ENCODE data around the gene PHIP. TPM values are rescaled to one million over a fixed set of nuclear protein-coding genes. Genes with fewer than 3 reads are reported as not detected.
"Not testable (repeated sequence)": the region's sequence is repeated elsewhere in the genome, so short reads cannot be mapped to it uniquely, and the experiment has no call there.

The PHIP gene
- total RNA-seq, 1 experiment from 2014 or later = 26.5 TPM

DNA sequence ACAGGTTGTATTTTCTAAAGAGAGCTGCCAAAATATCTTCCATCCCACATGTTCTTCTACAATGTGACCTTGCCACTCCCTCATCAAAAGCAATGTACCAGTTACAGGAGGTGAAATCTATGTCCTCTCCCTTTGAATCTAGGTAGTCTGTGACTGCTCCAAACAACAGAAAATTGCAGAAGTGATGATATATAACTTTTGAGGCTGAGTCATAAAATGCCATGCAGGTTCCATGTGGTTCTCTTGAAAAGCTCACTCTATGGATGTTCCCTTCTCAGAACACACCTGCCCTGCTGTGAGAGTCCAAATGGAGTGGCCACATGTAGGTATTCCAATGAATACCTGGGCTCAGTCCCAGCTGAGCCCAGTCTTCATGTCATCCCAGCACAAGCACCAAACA lies 16.9 kb upstream of the PHIP start:
- Mint-ChIP-seq H3K36me3 (ENCODE audit: insufficient read depth, unreplicated experiment) (no peaks in the 10 kb centered on the region), H3K27ac (ENCODE audit: low read depth, unreplicated experiment) (no peak overlapping the region), H3K9me3 (ENCODE audit: unreplicated experiment) (no peaks in the 10 kb centered on the region), H3K4me1 (ENCODE audit: insufficient read depth, unreplicated experiment) (no peaks in the 10 kb centered on the region), H3K27me3 (ENCODE audit: insufficient read depth, unreplicated experiment) (no peaks in the 10 kb centered on the region), H3K4me3 (ENCODE audit: unreplicated experiment) (no peak overlapping the region)
- ChIA-PET CTCF (interaction anchor here (0.7 to 0.8 kb wide), 2 partner anchors 10 to 482 kb away, joined by 3 read pairs; no protein-coding TSS in a partner anchor), POLR2A (no interaction called here)
- intact Hi-C loops (cut with micrococcal nuclease) = no loop called here
- TF ChIP-seq, protein P1, sequence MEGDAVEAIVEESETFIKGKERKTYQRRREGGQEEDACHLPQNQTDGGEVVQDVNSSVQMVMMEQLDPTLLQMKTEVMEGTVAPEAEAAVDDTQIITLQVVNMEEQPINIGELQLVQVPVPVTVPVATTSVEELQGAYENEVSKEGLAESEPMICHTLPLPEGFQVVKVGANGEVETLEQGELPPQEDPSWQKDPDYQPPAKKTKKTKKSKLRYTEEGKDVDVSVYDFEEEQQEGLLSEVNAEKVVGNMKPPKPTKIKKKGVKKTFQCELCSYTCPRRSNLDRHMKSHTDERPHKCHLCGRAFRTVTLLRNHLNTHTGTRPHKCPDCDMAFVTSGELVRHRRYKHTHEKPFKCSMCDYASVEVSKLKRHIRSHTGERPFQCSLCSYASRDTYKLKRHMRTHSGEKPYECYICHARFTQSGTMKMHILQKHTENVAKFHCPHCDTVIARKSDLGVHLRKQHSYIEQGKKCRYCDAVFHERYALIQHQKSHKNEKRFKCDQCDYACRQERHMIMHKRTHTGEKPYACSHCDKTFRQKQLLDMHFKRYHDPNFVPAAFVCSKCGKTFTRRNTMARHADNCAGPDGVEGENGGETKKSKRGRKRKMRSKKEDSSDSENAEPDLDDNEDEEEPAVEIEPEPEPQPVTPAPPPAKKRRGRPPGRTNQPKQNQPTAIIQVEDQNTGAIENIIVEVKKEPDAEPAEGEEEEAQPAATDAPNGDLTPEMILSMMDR (IDR thresholded peaks at IDR 0.05; ENCODE audit: unreplicated experiment) = no peak
- no TSS peak for BruUV-seq (replicated peaks)
- DNase-seq (ENCODE audit: unreplicated experiment) = no peak

DNA sequence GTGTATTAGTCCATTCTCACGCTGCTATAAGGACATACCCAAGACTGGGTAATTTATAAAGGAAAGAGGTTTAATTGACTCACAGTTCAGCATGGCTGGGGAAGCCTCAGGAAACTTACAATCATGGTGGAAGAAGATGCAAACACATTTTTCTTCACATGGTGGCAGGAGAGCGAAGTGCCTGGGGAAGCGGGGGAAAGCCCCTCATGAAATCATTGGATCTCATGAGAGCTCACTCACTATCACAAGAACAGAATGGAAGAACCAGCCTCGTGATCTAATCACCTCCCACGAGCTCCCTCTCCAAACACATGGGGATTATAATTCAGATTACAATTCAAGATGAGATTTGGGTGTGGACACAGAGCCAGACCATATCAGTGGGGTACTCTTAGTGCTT lies 13.7 kb upstream of the PHIP start:
- H3K36me3 Mint-ChIP-seq (ENCODE audit: insufficient read depth, unreplicated experiment); H3K27ac Mint-ChIP-seq (ENCODE audit: low read depth, unreplicated experiment); H3K4me3 Mint-ChIP-seq (ENCODE audit: unreplicated experiment); DNase-seq (ENCODE audit: unreplicated experiment); H3K9me3 Mint-ChIP-seq (ENCODE audit: unreplicated experiment); intact Hi-C loops (cut with micrococcal nuclease); H3K4me1 Mint-ChIP-seq (ENCODE audit: insufficient read depth, unreplicated experiment); H3K27me3 Mint-ChIP-seq (ENCODE audit: insufficient read depth, unreplicated experiment); BruUV-seq (replicated peaks): not testable (repeated sequence)
- ChIA-PET CTCF (interaction anchor here (0.6 to 1.5 kb wide), 2 partner anchors 42 to 375 kb away, joined by 3 to 4 read pairs; no protein-coding TSS in a partner anchor), POLR2A (interaction anchor here (0.8 to 1.4 kb wide), 3 partner anchors 10 to 15 kb away, joined by 3 read pairs; partner anchors contain the start of gene PHIP)

DNA sequence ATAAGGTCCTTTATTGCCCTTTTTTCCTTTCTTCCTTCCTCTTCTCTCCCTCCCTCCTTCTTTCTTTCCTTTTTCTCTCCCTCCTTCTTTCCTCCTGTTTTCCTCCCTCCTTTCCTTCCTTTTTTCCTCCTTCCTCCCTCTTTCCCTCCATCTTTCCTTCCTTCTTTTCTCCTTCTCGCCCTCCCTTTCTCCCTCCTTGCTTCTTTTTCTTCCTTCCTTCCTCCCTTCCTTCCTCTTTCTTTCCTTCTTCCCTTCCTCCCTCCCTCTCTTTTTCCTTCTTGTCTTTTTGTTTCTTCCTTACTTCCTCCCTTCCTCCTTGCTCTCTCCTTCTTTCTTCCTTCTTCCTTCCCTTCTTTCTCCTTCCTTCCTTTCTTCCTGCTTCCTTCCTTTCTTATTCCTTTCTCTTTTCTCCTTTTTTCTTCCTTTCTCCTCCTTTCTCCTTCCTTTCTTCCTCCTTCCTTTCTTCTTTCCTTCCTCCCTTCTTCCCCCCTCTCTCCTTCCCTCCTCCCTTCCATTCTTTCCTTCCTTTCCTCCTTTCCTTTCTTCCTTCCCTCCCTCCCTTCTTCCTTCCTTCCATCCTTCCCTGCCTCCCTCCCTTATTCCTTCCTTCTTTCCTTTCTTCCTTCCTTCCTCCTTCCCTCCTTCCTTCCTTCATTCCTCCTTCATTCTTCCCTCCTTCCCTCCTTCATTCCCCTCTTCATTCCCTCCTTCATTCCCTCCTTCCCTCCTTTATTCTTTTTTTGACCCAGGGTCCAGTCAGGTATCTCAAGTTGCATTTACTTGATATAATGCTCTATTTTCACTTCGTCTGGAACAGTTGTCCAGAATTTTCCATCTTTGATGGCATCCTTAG lies 11.7 kb upstream of the PHIP start:
- Mint-ChIP-seq H3K27ac (ENCODE audit: low read depth, unreplicated experiment) (no peak overlapping the region), H3K4me1 (ENCODE audit: insufficient read depth, unreplicated experiment) (no peaks in the 10 kb centered on the region), H3K27me3 (ENCODE audit: insufficient read depth, unreplicated experiment) (no peaks in the 10 kb centered on the region), H3K9me3 (ENCODE audit: unreplicated experiment) (no peaks in the 10 kb centered on the region), H3K4me3 (ENCODE audit: unreplicated experiment) (no peak overlapping the region), H3K36me3 (ENCODE audit: insufficient read depth, unreplicated experiment) (no peaks in the 10 kb centered on the region)
- POLR2A ChIA-PET = no interaction called here
- CTCF ChIA-PET = no interaction called here
- TF ChIP-seq, protein P1 (IDR thresholded peaks at IDR 0.05; ENCODE audit: unreplicated experiment) = no peak
- no peak for DNase-seq (ENCODE audit: unreplicated experiment)
- intact Hi-C loops (cut with micrococcal nuclease) = no loop called here
- BruUV-seq (replicated peaks) = no TSS peak

DNA sequence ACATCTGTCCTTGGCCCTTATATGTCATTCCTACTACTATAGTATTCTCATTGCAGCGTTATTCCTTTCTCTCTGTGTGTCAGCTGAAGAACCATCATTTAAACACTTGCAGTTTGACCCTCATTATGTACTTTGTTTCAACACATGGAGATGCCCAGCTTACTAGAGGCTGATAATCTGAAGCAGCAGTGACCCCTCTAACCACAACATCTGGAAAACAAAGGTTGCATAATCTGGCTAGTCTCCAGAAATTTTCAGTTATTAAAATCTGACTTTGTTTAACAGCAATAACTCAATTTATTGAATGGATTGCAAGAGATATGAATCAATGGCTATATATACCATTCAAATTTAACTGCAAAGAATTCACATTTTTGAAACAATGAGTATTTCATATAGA lies 6.6 kb upstream of the PHIP start:
- ChIA-PET CTCF (interaction anchor here (1.1 kb wide), 1 partner anchor 12 kb away, joined by 3 read pairs; no protein-coding TSS in a partner anchor), POLR2A (interaction anchor here (0.5 to 0.9 kb wide), 5 partner anchors 12 to 76 kb away, joined by 3 to 4 read pairs (median 3); no protein-coding TSS in a partner anchor)
- Mint-ChIP-seq H3K4me1 (ENCODE audit: insufficient read depth, unreplicated experiment) (peaks cover 9% of the 10 kb centered on the region), H3K36me3 (ENCODE audit: insufficient read depth, unreplicated experiment) (no peaks in the 10 kb centered on the region), H3K4me3 (ENCODE audit: unreplicated experiment) (no peak overlapping the region), H3K9me3 (ENCODE audit: unreplicated experiment) (no peaks in the 10 kb centered on the region), H3K27me3 (ENCODE audit: insufficient read depth, unreplicated experiment) (no peaks in the 10 kb centered on the region), H3K27ac (ENCODE audit: low read depth, unreplicated experiment) (no peak overlapping the region)
- peak; percentile 14 for DNase-seq (ENCODE audit: unreplicated experiment)
- intact Hi-C loops (cut with micrococcal nuclease) = no loop called here
- TF ChIP-seq, protein P1 (IDR thresholded peaks at IDR 0.05; ENCODE audit: unreplicated experiment) = no peak
- no TSS peak for BruUV-seq (replicated peaks)

Measured in MCF 10A (cell line).